Kidney epithelial cell (primary cell): ENCODE data around the gene GABPB1. TPM values are rescaled to one million over a fixed set of nuclear protein-coding genes. Genes with fewer than 3 reads are reported as not detected.

Experiments used
- DNase-seq: peaks from one replicate; pipeline ENCODE4 v3.0.0-alpha.2; 2010; ENCODE audit warnings: low read depth
- H3K27me3 ChIP-seq: 2 replicates; pipeline ENCODE4 v1.6.0; 2011; ENCODE audit warnings: low read length; ENCODE audit not compliant: control insufficient read depth, insufficient read depth
- H3K36me3 ChIP-seq: 2 replicates; pipeline ENCODE4 v1.5.1; 2011; ENCODE audit warnings: low read length; ENCODE audit not compliant: control insufficient read depth, insufficient read depth
- H3K4me3 ChIP-seq: 2 replicates; pipeline ENCODE4 v1.5.1; 2011; ENCODE audit warnings: low read depth, mild to moderate bottlenecking, control low read depth, low read length
- total RNA-seq: library from RNA; depleted of rRNA; stranded (reverse); fragments of >200 nt; gene quantifications from 2 replicates; pipeline ENCODE4 v1.2.3, GENCODE V29; 2015
- TF ChIP-seq, protein P1 (sequence below): IDR thresholded peaks from 2 replicates; pipeline ENCODE4 v1.5.1; 2011; ENCODE audit warnings: mild to moderate bottlenecking, moderate library complexity, low read length, control low read depth, inconsistent platforms; ENCODE audit not compliant: insufficient read depth, poor library complexity, severe bottlenecking

Gene GABPB1
- total RNA-seq, 1 donor from 2014 or later, result 44.2 TPM

DNA sequence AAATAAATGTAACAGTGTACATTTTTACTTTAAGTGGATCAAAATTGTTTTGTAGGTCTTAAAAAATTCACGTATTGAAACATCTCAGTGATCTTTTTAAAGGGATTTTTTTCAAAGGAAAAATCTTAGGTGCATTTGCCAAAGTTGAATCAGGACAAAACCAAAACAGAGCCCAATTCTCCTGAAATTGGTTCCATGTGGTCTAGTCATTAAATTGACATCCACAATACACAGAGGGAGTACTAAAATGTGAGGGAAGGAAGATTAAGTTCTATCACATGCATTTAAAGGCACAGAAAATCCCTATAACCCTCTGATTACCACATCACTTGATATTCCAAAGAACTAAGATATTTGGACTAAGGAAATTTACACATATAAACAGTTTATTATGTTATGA lies 50.2 kb downstream of the GABPB1 start:
- no peaks in the 10 kb centered on the region for H3K36me3 ChIP-seq
- no peaks in the 10 kb centered on the region for H3K27me3 ChIP-seq
- TF ChIP-seq, protein P1, sequence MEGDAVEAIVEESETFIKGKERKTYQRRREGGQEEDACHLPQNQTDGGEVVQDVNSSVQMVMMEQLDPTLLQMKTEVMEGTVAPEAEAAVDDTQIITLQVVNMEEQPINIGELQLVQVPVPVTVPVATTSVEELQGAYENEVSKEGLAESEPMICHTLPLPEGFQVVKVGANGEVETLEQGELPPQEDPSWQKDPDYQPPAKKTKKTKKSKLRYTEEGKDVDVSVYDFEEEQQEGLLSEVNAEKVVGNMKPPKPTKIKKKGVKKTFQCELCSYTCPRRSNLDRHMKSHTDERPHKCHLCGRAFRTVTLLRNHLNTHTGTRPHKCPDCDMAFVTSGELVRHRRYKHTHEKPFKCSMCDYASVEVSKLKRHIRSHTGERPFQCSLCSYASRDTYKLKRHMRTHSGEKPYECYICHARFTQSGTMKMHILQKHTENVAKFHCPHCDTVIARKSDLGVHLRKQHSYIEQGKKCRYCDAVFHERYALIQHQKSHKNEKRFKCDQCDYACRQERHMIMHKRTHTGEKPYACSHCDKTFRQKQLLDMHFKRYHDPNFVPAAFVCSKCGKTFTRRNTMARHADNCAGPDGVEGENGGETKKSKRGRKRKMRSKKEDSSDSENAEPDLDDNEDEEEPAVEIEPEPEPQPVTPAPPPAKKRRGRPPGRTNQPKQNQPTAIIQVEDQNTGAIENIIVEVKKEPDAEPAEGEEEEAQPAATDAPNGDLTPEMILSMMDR, result no peak
- DNase-seq, result no peak
- no peak overlapping the region for H3K4me3 ChIP-seq

DNA sequence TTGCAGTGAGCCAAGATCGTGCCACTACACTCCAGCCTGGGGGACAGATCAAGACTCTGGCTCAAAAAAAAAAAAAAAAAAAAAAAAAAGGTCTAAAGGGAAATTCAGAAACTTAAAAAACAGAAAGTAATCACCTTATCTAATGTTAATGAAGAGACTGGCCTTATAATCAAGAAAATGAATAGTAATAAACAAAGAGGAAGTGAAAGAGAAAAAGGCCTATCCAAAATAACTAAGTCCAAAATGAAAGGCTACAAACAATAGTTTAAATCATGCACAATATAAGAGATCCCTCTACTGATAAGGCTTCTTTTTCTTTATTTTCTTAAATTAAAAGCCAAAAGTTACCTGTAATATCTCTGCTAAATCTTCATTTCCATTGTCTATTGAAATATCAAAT lies 52.4 kb downstream of the GABPB1 start:
- TF ChIP-seq, protein P1, result no peak
- H3K36me3 ChIP-seq, result no peaks in the 10 kb centered on the region
- H3K4me3 ChIP-seq, result no peak overlapping the region
- DNase-seq, result no peak
- H3K27me3 ChIP-seq, result no peaks in the 10 kb centered on the region

DNA sequence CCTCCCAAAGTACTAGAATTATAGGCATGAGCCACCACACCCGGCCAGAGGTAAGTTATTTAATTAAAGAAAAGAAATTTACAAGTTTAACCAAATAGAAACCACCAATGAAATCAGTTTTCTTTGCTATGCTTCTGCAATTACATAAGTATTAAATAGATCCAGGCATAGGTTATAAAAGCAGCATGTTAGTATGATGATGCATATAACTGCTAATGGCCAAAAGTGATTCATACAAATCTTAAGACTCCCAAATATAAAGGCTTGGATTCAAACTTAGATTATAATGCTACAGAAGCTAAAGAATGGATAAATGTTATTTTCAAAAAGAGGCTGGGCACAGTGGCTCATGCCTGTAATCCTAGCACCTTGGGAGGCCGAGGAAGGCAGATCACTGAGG lies 56.7 kb downstream of the GABPB1 start:
- H3K36me3 ChIP-seq, result no peaks in the 10 kb centered on the region
- no peak for DNase-seq
- TF ChIP-seq, protein P1, result no peak
- H3K27me3 ChIP-seq, result no peaks in the 10 kb centered on the region
- no peak overlapping the region for H3K4me3 ChIP-seq

DNA sequence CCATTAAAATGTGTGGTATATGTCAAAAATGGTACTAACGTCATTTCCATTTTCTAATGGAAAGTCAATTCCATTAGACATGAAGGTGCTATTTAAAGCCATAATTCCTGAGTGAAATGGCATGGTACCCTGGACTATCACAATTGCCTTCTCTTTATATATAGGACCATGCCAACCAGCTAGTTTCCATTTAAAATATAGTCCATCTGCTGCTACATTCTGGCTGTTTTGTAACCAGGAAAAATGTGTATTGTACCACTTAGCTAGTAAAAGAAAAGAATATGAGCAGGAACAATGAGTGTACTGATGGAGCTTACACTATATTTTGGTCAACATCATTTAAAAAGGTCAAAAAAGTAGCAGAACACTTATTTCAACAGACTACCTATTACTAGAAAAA lies 59.0 kb downstream of the GABPB1 start:
- Histone ChIP-seq H3K27me3 (no peaks in the 10 kb centered on the region), H3K36me3 (no peaks in the 10 kb centered on the region), H3K4me3 (no peak overlapping the region)
- TF ChIP-seq, protein P1, result no peak
- no peak for DNase-seq

DNA sequence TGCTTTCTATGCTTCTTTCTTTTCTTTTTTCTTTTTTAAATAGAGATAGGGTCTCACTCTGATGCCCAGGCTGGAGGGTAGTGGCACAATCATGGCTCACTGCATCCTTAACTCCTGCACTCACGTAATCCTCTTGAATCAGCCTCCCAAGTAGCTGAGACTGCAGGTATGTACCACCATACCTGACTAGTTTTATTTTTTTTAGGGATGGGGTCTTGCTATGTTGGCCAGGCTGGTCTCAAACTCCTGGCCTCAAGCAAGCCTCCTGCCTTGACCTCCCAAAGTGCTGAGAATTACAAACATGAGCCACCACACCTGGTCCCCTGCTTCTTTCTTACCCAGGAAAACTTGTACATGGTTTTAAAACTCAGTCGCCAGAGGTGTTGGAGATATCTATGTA lies 65.2 kb downstream of the GABPB1 start:
- Histone ChIP-seq H3K4me3 (no peak overlapping the region), H3K27me3 (no peaks in the 10 kb centered on the region), H3K36me3 (no peaks in the 10 kb centered on the region)
- DNase-seq, result no peak
- TF ChIP-seq, protein P1, result no peak

DNA sequence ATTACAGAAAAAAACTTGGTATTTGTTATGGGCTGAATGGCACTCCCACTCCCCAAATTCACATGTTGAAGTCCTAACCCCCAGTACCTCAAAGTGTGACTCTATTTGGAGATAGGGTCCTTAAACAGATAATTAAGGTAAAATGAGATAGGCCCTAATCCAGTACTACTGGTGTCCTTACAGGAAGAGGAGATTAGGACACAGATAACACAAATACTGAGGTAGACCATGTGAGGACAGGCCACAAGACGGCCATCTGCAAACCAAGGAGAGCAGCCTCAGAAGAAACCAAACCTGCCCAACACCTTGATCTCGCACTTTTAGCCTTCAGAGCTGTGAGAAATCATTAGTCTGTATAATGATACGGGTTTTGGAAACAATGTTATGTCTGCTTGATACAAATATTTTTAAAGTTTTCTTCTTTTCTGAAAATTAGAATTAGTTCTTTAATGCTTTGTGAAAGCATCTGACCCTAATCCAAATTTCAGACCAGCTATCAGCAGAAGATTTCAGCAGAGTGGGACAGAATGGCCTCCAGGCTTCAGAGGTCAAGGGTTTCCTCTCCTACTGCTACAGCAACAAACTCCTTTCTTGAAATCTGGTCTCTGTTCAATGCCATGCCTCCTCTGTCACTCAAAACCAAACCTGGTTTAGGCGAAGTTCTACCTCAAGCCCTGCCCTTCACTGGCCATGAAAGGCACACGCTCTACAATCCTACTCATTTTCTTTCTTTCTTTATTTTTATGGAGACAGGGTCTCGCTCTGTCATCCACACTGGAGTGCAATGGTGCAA lies 67.5 kb downstream of the GABPB1 start:
- DNase-seq, result no peak
- no peaks in the 10 kb centered on the region for H3K27me3 ChIP-seq
- TF ChIP-seq, protein P1, result no peak
- no peaks in the 10 kb centered on the region for H3K36me3 ChIP-seq
- no peak overlapping the region for H3K4me3 ChIP-seq
